K562 (cell line): Measurements from ENCODE around the gene CNOT11.

Experiments used
- LEF1 ChIP-seq: fragments of 450-650 bp; IDR thresholded peaks from 2 replicates; pipeline ENCODE4 v1.6.1; 2016; ENCODE audit warnings: mild to moderate bottlenecking
- NFATC3 ChIP-seq: fragments of 450-650 bp; IDR thresholded peaks from 2 replicates; pipeline ENCODE4 v1.6.1; 2017; ENCODE audit warnings: mild to moderate bottlenecking

DNA sequence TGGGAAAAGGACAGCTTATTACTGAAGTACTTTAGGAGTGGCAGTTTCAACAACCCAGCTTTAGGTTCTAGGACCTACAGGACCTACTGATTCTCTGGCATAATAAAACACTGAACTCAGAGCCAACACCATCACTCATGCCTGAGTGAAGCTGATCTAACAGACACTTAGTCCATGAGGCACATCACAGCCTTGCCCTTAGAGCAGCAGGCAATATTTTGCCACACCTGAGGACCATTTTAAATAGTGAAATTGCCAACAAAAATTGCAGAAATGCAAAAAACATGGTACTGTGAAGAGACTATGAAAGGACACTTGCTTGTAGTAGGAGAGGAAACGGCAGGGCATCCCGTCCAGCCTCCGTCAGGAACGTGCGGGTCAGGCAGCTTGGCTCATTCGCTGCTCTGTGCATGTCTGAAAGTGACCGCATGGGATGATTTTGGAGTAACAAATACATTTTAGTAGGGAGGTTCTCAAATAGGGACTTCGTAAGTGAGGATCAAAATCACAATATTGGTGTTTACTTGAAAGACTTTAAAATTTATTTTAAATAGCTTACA is 18.1 kb downstream of the CNOT11 start:
- TF ChIP-seq LEF1 (no peak), NFATC3 (no peak)
